HG03066 (cell line): Measurements from ENCODE around the gene PPP2R3A.
"Not testable (repeated sequence)": the region's sequence is repeated elsewhere in the genome, so short reads cannot be mapped to it uniquely, and the experiment has no call there.

ENCODE experiments used
- ATAC-seq: cut with Tn5 transposase; IDR thresholded peaks from one replicate; pipeline ENCODE4 v1.9.1; 2021; ENCODE audit warnings: low read depth; ENCODE audit not compliant: unreplicated experiment

The PPP2R3A gene

DNA sequence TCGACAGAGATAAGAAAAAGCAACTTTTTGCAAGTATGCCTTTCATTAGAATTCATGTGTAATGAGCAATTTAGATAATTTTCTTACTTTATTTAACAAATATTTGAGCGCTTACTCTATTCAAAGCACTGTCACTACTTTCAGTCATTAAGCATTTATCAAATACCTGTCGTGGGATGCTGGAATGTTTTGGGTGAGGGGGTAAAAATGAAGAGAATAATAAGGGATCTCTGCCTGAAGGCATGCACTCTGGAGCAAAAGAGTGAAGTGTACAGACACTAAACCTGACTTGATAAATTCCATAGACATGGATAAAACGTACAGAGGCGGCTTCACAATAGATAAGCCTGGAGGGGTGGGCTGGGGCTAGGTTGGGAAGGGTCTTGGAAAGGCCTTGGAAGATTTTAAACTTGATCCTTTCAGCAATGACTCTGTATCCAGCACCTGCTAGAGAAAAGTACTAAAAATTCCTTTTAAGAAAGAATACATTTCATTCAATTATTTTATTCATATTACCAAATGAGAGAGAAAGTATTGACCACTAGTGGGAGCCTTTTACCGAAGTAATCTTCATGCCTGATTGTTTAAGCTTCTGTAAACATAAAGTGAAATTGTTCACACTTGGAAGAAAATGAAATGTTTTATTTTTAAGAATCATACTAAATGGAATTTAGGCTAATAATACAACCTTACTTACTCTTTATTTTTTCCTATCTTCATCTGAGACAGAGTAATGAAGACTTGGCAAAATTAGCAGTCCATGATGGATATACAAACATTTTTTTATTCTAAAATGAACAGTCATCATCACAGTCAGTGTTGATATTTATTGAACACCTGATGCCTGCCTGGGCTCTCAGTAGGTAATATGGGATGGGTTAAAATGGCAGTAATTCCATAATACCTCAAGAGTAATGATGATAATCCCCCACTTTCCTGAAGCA lies 113.2 kb downstream of the PPP2R3A start:
- no peak for ATAC-seq

DNA sequence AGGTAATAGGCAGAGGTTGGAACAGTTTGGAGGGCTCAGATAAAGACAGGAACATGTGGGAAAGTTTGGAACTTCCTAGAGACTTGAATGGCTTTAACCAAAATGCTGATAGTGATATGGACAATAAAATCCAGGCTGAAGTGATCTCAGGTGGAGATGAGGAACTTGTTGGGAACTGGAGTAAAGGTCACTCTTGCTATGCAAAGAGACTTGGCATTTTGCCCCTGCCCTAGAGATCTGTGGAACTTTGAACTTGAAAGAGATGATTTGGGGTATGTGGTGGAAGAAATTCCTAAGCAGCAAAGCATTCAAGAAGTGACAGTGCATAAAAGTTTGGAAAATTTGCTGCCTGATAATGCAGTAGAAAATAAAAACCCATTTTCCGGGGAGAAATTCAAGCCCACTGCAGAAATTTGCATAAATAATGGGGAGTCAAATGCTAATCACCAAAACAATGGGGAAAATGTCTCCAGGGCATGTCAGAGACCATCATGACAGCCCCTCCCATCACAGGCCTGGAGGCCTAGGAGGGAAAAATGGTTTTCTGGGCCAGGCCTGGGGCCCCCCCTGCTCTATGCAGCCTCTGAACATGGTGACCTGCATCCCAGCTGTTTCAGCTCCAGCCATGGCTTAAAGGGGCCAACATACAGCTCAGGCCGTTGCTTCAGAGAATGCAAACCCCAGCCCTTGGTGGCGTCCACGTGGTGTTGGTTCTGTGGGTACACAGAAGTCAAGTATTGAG lies 118.3 kb downstream of the PPP2R3A start:
- not testable (repeated sequence) for ATAC-seq

DNA sequence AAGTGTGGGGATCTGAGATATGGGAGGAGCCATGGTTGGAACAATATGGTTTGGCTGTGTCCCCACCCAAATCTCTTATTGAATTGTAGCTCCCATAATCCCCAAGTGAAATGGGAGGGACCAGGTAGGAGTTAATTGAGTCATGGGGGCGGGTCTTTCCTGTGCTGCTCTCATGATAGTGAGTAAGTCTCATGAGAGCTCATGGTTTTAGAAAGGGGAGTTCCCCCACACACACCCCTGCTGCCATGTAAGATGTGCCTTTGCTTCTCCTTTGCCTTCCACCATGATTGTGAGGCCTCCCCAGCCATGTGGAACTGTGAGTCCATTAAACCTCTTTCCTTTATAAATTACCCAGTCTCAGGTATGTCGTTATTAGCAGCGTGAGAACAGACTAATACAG lies 119.5 kb downstream of the PPP2R3A start:
- ATAC-seq = not testable (repeated sequence)

DNA sequence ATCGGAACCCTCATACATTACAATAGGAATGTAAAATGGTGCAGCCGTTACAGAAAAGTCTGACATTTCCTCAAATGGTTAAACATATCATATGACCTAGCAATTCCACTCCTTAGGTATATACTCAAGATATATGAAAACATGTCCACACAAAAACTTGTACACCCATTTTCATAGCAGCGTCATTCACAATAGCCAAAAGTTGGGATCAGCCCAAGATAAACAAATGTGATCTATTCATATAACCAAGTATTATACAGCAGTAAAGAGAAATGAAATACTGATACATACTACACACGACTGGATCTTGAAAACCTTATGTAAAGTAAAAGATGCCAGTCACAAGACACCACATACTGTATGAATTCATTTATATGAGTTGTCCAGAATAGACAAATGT lies 128.2 kb downstream of the PPP2R3A start:
- ATAC-seq = no peak

DNA sequence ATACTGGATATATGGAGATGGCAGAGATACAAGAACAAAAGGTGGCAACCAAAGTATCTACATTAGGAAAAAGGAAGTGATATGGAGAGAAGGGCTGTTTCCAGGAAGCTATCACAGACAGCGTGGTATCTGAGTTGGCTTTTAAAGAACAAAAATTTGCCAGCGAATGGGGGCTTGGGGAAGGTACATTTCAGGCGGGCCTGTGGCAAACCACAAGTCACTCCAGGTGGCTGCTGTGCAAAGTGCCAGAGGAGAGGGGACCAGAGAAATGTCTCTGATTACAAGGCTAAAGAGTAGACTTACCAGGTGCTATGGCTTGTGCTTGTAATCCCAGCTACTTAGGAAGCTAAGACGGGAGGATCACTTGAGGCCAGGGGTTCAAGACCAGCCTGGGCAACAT lies 139.5 kb downstream of the PPP2R3A start:
- ATAC-seq = no peak

DNA sequence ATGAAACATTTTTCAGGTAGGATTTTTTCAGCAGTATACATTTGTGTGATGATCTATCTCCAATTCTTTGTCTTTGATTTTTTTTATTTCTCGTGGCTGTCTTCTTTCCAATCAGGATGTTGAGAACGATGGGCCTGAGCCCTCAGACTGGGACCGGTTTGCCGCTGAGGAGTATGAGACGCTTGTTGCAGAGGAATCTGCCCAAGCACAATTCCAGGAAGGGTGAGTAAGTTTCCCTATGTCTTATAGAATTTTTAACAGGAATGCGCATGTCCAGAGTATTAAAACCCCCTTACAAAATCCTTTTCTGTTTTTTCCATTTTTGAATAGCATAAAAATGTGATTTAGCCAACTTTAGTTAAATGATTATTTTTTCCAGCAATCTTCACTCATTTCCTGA lies 140.6 kb downstream of the PPP2R3A start:
- ATAC-seq = no peak

DNA sequence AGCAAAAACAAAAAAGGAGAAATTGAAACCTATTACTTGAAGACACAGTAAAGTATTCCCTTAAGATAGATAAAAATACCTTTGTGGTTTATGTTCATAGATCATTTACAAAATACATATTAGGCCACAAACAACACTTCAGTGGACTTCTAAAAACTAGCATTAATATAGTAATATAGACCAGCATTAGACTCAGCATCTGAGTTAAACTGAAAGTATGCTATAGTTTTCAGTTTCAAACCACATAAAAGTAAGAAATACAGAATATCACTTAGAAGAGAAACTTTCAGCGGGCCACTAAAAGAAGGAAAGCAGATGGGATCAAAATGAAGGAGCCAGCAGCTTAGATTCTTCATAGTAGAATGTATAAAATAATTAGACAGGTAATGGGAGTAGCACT lies 144.0 kb downstream of the PPP2R3A start:
- ATAC-seq = peak; percentile 96

DNA sequence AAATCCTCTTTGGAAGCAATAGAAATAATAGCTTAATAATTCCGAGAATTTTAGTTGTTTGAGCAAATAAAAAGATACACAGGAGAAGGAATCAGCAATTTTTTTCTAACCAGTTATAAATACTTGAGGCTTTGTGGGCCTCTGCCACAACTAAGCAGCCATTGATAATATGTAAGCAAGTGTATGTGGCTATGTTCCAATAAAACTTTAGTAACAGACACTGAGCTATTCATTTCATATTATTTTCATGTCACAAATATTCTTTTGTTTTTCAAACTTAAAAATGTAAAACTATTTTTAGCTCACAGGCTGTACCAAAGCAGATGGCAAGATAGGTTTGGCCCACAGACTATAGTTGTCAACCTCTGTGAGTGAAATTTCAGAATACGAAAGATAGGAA lies 145.0 kb downstream of the PPP2R3A start:
- no peak for ATAC-seq

DNA sequence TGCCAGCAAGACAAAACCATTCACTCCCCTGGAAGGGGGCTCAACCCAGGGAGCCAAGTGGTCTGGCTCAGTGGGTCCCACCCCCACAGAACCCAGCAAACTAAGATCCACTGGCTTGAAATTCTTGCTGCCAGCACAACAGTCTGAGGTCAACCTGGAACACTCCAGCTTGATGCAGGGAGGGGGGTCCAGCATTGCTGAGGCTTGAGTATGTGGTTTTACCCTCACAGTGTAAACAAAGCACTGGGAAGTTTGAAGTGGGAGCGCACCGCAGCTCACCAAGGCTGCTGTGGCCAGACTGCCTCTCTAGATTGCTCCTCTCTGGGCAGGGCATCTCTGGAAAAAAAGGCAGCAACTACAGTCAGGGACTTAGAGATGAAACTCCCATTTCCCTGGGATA lies 148.9 kb downstream of the PPP2R3A start:
- no peak for ATAC-seq

DNA sequence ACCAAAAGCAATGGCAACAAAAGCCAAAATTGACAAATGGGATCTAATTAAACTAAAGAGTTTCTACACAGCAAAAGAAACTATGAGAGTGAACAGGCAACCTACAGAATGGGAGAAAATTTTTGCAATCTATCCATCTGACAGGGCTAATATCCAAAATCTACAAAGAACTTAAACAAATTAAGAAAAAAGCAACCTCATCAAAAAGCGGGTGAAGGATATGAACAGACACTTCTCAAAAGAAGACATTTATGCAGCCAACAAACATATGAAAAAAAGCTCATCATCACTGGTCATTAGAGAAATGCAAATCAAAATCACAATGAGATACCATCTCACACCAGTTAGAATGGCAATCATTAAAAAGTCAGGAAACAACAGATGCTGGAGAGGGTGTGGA lies 153.8 kb downstream of the PPP2R3A start:
- ATAC-seq = not testable (repeated sequence)

DNA sequence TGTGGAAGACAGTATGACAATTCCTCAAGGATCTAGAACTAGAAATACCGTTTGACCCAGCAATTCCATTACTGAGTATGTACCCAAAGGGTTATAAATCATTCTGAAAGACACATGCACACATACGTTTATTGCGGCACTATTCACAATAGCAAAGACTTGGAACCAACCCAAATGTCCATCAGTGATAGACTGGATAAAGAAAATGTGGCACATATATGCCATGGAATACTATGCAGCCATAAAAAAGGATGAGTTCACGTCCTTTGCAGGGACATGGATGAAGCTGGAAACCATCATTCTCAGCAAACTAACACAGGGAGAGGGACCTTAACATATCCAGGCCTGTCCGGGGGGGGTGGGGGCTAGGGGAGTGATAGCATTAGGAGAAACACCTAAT lies 154.3 kb downstream of the PPP2R3A start:
- not testable (repeated sequence) for ATAC-seq

DNA sequence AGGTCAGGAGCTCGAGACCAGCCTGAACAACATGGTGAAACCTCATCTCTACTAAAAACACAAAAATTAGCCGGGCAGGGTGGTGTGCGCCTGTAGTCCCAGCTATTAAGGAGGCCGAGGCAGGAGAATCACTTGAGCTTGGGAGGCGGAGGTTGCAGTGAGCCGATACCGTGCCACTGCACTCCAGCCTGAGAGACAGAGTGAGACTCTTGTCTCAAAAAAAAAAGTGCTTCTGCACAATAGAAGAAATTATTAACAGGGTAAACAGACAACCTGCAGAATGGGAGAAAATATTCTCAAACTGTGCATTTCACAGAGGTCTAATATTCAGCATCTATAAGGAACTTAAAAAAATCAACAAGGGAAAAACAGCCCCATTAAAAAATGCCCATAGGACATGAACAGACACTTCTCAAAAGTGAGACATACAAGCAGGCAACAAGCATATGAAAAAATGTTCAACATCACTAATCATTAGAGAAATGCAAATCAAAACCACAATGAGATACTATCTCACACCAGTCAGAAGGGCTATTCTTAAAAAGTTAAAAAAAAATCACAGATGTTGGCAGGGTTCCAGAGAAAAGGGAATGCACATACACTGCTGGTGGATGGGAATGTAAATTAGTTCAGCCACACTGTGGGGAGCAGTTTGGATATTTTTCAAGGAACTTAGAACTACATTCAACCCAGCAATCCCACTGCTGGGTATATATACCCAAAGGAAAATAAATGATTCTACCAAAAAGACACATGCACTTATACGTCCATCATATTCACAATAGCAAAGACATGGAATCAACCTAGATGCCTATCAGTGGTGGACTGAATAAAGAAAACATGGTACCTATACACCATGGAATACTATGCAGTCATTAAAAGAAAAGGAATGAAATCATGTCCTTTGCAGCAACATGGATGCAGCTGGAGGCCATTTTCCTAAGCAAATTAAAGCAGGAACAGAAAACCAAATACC lies 155.1 kb downstream of the PPP2R3A start:
- peak; percentile 71 for ATAC-seq

DNA sequence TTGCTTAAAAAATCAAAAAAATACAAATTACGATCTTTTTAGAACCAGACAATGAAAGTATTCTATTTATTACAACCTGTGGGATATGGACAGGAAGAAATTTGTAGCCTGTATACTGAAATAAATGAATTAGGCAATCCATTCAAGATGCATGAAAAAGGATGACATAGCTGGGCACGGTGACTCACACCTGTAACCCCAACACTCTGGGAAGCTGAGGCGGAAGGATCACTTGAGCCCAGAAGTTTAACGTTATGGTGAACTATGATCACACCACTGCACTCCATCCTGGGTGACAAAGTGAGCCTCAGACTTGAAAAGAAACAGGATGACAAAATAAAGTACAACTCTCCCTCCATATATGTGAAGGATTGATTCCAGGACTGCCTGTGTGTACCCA lies 156.5 kb downstream of the PPP2R3A start:
- ATAC-seq = no peak

DNA sequence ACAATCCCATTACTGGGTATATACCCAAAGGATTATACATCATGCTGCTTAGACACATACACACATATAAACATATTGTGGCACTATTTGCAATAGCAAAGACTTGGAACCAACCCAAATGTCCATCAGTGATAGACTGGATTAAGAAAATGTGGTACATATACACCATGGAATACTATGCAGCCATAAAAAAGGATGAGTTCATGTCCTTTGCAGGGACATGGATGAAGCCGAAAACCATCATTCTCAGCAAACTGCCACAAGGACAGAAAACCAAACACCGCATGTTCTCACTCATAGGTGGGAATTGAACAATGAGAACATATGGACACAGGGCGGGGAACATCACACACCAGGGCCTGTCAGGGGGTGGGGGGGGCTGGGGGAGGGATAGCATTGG lies 166.1 kb downstream of the PPP2R3A start:
- not testable (repeated sequence) for ATAC-seq

DNA sequence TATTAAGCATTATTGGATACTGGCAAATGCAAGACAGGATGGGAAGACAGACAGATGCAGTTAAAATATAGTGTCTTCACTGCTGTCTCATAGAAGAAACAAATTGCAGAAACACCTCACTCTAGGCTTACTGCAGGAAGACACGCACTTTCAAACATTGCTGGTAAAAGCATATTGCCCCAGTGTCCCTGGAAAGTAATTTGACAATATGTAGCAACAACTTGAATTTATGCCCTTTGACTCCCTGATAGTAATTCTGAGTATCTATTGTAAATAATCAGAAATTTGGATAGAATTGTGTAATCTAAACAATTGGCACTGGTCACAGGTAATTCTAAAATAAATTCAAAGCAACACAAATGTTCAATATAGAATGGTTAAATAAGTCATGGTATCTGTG lies 168.6 kb downstream of the PPP2R3A start:
- no peak for ATAC-seq

DNA sequence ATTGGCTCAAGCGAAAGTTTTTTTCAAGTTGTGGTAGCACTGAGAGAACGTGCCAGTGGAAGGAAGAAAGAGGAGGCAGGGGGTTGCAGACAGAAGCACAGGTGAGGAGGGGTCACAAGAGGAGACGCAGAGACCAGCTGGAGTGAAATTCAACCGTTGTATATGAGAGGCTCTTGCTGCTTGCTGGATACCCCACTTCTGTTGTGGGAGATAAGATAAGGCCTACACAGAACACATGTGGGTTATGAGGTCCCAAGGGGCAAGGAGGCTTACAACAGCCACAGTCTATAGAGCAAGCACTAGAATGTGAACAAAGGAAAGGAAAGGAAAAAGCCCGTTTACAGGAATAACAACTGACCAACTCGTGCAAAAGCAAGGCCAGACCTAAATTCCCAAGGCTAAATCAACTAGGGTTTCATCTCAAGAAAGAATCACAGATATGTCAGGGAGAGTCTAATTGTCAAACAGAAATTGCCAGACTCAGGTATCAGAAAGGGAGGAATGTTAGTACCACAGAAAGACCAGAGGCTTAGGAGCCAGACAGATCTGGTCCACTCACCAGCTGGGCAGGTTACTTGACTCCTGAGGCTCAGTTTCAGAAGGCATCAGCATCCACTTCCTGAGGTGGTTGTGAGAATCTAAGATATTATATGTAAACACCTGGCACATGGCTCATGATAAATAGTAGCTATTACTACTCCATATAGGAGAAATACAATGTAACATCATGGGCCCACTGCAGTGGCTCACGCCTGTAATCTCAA lies 169.7 kb downstream of the PPP2R3A start:
- ATAC-seq = no peak

DNA sequence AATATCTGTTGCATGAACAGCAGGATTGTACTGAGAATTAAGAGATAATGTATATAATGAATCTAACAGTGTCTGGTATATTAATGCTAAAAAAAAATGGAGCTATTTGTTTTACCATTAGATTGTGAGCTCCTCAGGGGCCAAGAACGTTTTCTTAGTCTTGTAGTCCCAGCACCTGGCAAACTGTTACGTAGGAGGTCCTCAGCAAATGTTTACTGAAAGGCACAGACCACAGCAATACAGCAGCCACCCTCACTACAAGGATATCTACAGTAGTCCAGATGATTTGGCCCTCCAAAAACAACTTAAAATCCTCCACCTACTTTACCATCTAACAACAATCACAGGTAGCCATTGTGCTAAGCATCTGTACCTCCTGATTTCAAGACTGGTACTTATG lies 170.9 kb downstream of the PPP2R3A start:
- ATAC-seq = no peak

DNA sequence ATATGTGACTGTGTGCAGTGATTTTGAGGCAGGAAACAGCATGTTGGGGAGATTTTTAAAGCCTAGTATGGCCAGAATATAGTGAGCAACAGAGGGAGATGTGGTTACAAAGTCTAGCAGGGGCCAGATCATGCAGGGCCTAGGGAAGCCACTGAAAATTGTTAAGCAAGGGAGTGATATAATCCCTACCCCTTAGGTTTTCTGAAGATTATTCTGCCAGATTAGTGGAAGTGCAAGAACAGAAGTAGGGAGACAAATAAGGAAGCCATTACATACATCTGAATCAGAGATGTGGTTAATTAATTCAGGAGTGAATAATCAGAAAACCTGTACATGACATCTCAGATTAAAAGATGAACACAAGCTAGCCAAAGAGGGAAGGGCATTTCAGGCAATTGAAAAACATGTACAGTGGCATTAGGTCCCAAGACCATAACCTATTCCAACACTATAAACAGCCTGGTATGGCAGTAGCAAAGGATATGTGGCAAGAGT lies 175.8 kb downstream of the PPP2R3A start:
- ATAC-seq = no peak

DNA sequence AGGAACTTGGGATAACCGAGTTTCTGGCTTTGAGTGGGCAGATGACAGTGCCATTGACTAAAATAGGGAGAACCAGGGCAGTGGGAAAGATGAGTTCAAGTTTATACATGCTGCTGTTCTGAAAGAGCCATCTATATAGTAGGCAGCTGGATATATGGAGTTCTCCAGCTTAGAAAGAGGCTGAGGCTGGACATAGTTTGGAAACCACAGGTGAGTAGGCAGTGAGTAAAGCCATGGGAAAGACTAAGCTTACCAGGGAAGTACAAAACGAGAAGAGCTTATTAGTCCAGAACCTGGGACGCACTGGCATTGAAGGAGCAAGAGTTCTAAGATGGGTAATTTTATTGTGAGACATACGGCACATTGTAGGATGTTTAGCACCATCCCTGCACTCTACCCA lies 176.4 kb downstream of the PPP2R3A start:
- ATAC-seq = no peak

DNA sequence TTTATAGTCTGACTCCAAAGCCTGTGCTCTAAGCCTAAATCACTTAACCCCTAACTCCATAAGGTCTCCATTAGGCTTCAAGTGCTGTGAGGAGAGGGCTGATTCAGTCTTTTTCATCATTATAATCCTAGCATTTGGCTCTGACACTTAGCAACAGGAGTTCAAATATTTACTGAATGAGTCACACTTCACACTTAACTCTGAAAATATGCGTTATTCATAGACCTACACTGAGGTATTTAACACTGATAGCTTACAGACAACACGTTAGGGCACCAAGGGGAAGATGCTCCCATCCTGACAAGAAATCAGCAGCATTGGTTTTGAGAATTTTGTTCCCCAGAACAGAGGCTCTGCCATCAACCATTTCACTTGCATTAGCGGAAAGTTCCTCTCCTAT lies 177.1 kb downstream of the PPP2R3A start:
- ATAC-seq = no peak
